ENCODE measurements around the gene CDKN2C.
A peak's percentile ranks its signal among the peaks of the same experiment; 100 is the strongest.
"Not testable (repeated sequence)": the region's sequence is repeated elsewhere in the genome, so short reads cannot be mapped to it uniquely, and the experiment has no call there.

The CDKN2C gene

DNA sequence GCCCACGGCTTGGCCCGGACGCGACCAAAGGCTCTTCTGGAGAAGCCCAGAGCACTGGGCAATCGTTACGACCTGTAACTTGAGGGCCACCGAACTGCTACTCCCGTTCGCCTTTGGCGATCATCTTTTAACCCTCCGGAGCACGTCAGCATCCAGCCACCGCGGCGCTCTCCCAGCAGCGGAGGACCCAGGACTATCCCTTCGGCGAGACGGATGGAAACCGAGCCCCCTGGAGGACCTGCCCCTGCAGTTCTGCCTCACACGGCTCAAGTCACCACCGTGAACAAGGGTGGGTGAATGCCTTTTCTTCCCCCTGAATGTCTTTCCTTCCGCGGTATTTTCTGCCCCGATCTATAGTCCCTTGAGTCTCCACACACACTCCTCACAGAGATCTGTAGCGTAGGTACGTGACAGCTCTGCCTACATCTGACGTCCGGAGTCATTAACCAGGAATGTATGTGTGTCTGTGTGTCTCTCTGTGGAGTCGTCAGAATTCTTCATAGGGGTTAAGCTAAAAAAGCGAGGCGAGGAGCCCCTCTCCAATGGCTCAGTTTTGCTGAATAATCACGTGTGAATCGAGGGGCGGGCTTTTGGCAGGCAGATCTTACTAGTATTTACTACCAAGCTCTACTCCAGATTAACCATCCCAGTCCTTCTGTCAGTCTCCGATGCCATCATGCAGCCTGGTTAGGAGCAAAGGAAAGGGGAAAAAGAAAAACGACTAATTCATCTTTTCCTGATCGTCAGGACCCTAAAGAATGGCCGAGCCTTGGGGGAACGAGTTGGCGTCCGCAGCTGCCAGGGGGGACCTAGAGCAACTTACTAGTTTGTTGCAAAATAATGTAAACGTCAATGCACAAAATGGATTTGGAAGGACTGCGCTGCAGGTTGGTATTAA lies at the start of gene CDKN2C:
Gene CDKN2C, plus strand, starts transcription at position 635 of the 898 bp plus-strand sequence. Its CDS starts 124 bp downstream, at position 759.
- peak; percentile 23 for DNase-seq (ENCODE audit: low read depth)

DNA sequence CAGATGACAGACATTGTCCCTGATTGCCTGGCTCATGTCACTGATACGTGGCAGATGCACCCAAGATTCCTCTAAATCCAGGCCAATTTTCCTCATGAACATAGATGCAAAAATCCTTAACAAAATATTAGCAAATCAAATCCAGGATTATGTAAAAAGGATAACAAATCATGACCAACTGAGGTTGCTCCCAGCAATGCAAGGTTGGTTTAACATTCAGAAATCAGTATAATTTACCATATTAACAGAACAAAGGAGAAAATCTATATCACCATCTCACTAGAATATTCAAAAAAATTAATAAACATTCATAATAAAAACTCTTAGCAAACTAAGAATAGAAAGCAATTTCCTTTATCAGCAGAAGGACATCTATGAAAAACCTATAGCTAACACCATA lies 49.6 kb upstream of the CDKN2C start:
- no peak for DNase-seq (ENCODE audit: low read depth)

- no peak for DNase-seq (ENCODE audit: low read depth)
Measured at GRCh38 chr1:50921029-50921428, 49.0 kb upstream of the CDKN2C start.

DNA sequence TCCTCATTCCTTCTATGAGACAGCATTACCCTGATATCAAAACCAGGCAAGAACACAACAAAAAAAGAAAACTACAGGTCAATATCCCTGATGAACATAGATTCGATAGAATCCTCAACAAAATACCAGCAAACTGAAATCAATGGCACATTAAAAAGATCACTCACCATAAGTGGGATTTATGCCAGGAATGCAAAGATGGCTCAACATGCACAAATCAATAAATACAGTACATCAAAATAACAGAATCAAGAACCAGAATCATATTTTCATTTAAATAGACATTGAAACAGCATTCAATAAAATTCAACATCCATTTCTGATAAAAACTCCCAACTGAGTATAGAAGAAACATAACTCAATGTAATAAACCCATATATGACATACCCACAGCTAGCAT lies 46.5 kb upstream of the CDKN2C start:
- no peak for DNase-seq (ENCODE audit: low read depth)

GRCh38 chr1:50929376-50929958 lies 40.6 kb upstream of the CDKN2C start:
- no peak for DNase-seq (ENCODE audit: low read depth)

DNA sequence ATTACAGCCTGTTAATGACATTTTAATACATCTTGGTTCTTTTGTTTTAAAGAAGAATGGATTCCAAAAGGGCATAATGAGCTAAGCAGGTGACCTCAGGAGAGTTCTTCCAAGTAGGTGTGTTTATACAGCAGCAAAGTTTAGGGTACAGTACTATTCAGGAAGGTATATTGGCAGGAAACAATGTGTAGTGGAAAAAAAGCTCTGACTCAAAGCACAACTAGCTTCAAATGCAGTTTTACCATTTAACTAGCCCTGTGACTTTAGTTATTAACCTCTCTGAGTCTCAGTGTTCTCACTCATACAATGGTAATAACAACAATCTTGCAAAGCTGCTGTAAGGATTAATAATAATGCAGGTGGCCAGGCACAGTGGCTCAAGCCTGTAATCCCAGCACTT lies 39.9 kb upstream of the CDKN2C start:
- DNase-seq (ENCODE audit: low read depth): no peak

DNA sequence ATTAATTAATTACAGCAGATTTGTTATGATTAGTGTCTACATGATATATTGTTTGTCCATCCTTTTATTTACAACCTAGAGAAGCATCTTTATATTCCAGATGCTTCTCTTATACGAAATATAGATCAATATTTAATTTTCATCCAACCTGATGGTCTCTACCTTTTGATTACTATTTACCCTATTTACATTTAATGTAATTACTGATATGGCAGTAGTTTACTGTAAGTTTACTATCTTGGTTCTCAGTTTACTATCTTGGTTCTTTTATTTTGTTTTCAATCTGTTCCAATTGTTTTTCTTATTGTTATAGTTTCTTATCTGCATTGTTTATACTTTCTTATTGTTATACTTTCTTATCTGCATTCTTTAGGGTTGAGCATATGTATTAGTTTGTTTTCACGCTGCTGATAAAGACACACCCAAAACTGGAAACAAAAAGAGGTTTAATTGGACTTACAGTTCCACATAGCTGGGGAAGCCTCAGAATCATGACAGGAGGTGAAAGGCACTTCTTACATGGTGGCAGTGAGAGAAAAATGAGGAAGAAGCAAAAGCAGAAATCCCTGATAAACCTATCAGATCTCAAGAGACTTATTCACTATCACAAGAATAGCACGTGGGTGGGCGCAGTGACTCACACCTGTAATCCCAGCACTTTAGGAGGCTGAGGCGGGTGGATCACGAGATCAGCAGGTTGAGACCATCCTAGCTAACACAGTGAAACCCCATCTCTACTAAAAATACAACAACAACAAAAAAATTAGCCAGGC lies 38.9 kb upstream of the CDKN2C start:
- no peak for DNase-seq (ENCODE audit: low read depth)

GRCh38 chr1:50932043-50932442 lies 38.0 kb upstream of the CDKN2C start:
- not testable (repeated sequence) for DNase-seq (ENCODE audit: low read depth)

GRCh38 chr1:50933770-50934169 lies 36.3 kb upstream of the CDKN2C start:
- DNase-seq (ENCODE audit: low read depth): not testable (repeated sequence)

GRCh38 chr1:50934838-50935237 lies 35.2 kb upstream of the CDKN2C start:
- DNase-seq (ENCODE audit: low read depth): no peak

DNA sequence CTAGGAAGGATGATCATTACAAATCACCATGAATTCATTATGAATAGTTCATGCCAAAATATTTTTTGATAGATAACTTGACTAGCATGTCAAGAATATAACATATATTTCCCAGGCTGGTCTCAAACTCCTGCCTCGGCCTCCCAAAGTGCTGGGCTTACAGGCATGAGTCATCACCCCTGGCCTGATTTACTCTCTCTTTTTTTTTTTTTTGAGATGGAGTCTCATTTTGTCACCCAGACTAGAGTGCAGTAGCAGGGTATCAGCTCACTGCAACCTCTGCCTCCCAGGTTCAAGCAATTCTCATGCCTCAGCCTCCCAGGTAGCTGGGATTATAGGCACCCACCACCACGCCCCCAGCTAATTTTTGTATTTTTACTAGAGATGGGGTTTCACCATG lies 34.8 kb upstream of the CDKN2C start:
- DNase-seq (ENCODE audit: low read depth): not testable (repeated sequence)

- DNase-seq (ENCODE audit: low read depth): no peak
Measured at GRCh38 chr1:50936321-50936720, 33.7 kb upstream of the CDKN2C start.

DNA sequence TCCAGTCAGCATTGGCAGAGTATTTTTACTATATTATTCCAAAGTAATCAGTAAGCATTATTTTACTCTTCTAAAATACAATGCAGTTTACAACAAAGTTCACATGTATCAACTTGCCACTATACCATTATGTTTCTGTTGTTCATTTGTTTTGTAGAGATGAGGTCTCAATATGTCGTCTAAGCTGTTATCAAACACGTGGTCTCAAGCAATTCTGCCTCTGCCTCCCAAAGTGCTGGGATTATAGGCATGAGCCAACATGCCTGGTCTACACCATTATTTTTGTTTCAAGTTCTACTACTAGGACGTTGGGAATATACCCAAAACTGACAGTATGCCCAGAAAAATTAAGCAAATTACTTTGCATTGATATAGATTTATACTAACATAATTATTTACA lies 29.8 kb upstream of the CDKN2C start:
- no peak for DNase-seq (ENCODE audit: low read depth)

- no peak for DNase-seq (ENCODE audit: low read depth)
Measured at GRCh38 chr1:50942334-50942733, 27.7 kb upstream of the CDKN2C start.

DNA sequence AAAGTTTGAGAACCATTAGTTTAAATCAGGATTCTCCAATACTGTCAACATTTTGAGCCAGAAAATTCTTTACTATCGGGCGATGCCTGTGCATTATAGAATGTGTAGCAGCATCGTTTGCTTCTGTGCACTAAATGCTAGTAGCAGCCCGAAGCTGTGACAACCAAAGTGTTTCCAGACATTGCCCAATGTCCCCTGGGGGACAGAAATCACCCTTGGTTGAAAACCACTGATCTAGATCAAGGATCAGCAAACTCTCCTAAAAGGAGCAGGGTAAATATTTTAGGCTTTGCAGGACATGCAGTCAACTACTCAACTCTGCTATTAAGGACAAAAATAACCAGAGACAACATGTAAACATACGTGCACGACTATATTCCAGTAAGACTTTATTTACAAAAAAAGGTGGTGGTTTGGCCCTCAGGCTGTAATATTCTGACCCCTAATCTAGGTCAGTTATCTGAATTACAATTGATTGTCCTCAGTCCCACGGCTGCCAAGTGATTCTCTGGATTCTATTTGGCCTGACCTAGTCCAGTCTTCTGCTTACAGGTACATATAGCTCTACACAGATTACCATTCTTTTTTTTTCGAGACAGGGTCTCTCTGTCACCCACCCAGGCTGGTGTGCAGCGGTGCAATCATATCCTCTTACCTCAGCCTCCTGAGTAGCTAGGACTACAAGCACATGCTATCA lies 20.6 kb upstream of the CDKN2C start:
- no peak for DNase-seq (ENCODE audit: low read depth)

- no peak for DNase-seq (ENCODE audit: low read depth)
Measured at GRCh38 chr1:50950396-50950795, 19.6 kb upstream of the CDKN2C start.

- not testable (repeated sequence) for DNase-seq (ENCODE audit: low read depth)
Measured at GRCh38 chr1:50952566-50952965, 17.5 kb upstream of the CDKN2C start.

GRCh38 chr1:50955116-50955515 lies 14.9 kb upstream of the CDKN2C start:
- no peak for DNase-seq (ENCODE audit: low read depth)

DNA sequence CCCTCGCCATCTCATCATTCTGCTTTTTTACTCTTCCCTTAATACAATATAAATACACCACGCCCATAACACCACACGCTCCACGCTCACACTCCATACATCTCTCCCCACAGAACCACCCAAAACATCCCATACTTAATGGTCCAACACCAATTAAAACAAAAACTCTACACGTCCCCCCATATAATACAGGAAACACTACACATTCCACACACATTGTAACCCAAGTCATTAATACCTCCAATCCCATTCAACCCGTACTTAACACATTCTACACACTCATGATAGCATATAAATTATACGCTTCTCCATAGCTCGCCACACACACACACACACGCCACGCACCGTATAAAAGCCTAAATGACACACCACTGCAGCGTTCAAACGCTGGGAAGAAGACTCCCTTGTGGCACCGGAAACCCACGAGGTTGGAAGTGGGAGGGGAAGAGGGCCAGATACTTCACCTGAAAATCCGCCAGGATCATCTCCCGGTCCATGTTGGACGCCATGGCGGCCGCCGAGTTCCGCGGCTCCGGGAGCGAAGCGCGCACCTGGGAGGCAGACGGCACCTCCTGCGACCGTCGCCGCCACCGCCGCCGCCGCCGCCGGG lies 10.6 kb upstream of the CDKN2C start:
- peak; percentile 19 for DNase-seq (ENCODE audit: low read depth)

- DNase-seq (ENCODE audit: low read depth): peak; percentile 95
Measured at GRCh38 chr1:50959913-50960844, 9.9 kb upstream of the CDKN2C start, which contains the start of gene FAF1. TSS of gene FAF1 (minus strand) at chr1:50960267. CDS start at chr1:50959811, 456 bp downstream.
